HG03097 (cell line): ENCODE results near the gene AGAP1.

Experiments used
- ATAC-seq: cut with Tn5 transposase; IDR thresholded peaks from one replicate; pipeline ENCODE4 v1.9.1; 2021; ENCODE audit not compliant: unreplicated experiment, low FRiP score

AGAP1 gene

DNA sequence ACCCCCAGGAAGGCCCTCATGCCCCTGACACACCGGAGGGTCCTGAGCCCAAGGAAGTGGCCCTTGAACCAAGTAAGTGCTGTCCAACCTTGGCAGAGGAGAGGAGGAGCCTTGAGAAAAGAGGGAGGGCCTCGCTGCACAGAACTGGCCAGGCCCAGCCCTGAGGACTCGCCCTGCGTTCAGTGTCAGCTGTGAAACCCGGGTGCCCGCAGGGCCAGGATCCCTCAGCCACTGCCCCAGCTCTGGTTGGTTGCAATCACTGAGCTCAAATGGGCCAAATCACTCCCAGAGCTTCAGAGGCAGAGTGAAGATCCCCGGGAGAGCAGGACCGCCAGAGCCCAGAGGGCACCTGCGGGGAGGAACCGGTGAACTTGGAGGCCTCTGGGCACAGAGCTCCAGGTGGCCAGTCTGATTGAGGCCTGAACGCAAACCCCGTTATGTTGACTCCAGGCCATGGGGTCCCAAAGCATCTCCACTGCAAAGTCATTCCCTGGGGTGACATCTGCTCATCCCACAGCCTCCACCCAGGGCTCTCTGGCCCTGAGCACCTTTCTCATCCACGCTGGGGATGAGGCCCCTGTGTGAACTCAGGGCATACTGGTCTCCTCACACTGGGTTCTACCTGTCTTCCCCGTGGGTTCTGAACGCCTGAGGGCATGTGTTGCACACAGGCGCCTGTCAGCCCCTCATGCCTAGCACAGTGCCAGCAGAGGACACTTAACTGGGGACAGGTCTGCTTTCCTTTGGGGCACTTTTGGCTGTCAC, 662.4 kb downstream of the AGAP1 start:
- no peak for ATAC-seq

DNA sequence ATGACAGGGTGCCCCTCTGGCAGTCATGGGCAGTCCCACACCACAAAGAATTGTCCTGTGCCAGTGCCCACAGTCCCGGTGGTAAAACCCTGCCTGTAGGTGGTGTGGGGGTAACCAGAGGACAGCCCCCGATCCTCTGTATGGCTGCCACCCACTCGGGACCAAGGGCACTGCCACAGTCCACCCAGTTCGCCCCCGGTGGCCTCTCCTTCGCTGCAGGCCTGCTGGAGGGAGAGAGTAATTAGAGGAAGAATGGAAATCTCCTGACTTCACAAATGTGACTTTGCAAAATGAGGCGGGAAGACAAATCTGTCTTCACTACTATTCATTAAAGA, 663.0 kb downstream of the AGAP1 start:
- ATAC-seq = no peak

DNA sequence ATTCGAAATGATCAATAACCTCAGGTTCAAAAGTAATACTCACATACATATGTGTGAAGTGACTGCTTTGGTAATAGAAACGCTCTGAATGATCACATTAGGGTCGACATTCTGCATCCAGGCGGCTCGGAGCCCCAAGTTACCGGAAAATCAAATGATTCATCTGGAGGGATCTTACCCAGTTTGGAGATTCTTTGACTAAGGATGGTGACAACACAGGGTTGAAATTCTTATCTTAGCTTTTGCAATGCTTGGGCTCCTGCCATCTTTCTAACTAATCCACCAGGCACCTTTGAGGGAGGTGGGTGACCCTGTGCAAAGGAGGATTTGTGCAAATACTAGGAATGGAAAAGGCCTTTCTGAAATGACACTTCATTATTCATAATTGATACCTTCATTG, 663.5 kb downstream of the AGAP1 start:
- ATAC-seq = no peak

DNA sequence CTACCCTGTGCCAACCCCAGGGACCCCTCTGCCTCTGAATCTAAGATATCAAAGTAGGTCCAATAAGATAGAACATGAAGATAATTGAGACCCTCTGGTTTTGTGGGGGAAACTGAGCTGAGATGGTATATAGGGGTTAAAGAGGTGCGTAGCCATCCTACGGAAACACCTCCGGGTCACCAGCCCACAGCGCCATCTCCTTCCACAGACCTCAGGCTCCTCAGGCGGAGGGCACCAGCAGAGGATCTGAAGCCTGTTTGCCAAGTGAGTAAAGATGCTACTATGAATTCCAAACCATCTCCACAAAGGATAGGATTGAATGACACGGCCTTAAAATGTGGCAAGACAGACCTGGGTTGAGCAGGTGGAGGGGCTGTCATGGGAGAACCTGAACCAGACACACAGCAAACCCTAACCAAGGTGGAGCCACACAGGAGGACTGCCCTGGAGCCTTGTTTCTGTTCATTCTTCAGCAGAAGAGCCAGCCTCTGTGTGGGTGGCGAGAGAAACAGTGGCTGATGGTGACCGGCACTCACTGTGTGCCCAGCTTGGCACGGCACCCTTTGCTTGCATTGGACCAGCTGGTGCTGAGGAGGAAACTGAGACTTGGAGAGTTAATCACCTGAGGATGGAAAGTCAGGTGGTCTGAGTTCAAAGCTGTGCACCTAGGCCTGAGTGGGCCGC, 664.1 kb downstream of the AGAP1 start:
- ATAC-seq = no peak

DNA sequence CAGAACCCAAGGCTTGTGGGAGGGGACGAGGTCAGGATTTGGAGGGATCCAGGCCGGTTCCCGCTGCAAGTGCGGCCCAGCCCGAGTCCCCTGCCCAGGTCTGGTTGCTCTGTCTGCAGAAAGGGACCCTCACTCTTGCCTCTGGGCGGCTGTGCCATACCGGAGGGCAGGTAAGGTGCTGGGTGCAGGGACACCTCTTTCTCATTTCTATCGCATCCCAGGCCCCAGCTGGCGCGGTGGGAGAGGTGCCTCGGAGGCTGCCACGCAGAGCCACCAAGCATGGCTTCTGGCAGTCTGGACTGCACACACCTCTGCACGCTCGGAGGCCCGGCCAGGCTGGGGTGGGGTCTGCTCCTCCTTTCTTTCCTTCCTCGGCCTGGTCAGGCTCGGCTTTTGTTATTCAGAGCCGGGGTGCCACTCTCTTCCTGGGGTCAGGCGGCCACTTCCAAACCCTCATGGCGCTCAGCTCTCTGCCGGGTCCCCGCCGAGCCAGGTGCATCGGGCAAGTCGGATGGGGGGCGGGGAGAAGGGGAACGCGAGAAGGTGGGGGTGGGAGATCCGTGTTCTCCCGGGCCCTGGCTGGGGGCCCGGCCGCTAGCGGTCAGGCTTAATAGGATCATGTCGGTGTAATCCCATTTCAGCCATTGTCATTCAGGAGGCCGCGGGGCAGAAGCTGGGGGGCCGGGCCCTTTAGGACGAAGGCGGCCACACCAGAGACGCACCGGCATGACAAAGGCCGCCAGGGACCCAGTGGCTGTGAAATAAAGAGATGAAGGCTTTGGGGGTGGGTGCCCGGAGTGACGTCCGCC, 665.3 kb downstream of the AGAP1 start:
- ATAC-seq = no peak

DNA sequence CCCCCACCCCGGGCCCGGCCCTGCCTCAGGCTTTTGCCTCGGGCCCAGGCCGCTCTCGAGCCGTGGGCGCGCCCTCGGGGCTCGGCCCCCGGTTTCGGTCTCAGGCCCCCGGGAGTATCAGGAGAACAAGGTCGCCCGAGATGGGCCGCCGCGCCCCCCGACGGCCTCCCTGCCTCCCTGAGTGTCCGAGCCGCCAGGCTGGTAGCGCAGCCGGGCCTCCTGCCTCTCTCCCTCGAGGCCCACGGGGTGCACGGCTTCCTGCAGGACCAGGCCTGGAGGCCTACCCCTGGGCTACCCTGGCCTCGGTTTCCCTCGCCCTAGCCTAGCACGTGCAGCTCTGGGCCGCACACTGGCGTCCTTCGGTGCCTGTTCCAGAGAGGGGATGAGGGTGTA, 665.9 kb downstream of the AGAP1 start:
- ATAC-seq = no peak

DNA sequence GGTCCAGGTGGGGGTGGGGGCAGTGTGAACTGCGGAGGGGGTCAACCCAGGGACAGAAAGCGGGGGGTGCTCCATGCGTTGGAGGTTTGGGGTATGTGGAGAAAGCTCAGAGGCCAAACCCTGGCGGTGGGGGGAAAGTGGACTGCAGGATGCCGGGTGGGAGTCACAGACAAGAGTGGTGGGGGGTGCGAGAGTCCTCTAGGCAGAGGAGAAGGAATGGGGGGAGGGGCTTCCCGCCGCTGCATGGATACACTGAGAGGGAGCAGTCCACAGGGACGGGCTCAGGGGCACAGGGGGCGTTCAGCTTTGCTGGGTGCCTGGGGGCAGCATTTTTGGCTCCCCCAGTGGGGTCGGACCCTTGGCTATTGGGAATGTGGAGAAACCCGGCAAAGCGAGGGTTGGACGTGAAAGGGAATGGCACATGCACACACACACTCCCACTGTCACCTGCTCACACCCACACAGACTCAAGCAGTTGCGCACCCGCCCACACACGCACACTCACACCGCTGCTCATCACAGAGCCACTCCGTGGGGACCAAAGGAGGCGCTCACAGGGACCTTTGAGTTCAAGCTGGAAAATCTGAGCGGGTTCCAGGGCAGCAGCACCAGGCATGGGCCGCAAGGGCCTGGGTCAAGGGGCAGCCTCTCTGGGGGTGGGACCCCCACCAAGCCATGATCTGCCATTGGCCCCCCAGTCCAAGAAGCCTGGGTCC, 666.7 kb downstream of the AGAP1 start:
- no peak for ATAC-seq

DNA sequence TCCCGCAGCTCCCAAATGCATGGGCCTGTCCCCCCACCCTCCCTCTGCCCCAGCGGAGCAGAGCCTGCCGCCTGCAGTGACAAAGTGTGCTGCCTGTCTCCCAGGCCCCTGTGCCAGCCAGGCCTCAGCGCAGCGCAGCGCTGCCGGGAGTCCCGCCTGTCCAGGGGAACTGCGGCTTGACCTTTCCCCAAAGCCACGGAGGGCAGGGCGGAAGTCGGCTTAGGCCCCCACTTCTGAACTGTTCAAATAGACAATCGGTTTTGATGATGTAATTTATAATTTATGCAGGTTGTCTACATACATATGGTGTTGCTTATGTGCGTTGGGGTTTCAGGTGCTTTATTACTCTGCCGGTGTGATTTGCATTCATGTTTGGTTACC, 667.2 kb downstream of the AGAP1 start:
- ATAC-seq = no peak

DNA sequence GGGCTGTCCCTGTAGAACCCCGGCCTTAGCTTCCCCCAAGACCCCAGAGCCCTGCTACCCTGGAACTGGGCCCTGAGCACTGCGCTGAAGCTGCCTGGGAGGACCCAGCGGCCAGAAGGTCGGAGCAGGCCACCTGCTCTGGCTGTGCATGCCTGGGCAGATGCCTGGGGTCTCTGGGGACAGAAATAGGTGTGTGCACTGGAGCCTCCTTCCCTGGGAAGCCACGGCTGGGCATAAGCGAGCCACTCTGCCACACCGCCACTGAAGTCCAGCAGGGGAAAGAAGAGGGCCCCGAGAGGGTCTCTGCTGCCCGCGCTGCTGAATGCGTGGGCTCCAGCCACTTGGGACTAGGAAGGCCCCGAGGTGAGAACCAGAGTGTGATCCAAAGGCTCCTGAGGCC, 667.7 kb downstream of the AGAP1 start:
- ATAC-seq = no peak

DNA sequence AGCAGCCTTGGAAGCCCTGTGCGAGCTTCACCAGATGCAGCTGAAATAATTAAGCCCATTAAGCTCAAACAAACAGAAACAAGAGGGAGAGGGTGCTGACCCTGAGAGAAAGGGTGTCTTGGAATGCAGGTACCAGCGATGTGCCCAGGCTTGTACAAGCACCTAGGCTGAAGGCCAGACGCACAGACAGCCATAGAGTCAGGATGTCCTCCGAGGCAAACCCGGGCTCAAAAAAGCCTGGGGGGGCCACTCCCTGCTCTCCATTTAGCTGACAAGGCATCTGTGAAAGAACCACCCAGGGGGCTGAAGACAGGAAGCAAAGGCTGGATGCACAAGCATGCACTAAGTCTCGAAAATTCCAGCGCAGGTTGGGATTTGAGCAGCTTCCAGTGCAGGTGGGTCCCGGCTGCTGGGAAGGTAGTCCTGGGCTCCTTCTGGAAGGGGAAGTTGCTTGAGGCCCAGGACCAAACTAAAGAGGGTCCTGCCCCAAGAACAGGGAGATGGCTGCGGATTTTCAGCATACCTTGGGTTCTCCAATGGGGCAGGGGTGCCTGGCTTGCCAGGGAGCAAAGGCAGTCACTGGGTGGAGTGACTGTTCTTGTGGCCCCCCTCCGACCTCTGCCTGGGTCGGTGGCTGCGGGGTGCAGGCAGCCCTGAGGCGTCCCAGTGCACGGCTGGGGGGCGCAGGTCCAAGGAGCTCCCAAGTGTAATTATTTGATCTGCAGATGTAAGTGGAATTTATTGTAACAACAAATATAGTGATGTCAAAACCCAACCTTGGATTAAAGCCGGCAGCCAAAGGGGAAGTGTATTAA, 668.4 kb downstream of the AGAP1 start:
- ATAC-seq = no peak

DNA sequence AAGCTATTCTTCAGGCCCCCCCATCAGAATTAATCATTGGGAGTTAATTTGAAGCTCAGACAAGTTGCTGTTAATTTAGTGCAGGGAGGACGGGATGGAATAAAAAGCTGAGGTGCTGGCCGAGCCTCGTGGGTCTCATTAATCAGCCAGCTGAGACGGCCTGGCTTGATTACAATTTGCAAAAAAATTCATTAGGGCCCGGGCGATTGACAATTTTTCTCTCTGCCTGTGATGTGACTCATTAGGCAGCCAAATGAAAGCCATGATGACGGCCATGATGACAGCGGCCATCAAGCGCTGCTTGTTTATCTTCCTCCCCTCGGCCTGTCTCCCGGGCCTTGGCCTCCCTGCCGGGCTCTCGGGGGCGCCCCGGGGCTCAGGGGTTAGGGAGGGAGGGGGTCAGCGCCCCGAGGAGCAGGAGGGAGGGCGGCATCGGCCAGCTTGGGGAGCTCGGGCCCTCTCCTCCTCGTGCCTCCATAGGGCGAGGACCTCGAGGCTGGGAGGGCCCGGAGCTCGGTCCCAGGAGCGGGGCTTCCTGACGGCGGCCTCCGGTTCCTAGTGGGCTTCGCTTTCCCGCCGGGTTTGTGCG, 669.1 kb downstream of the AGAP1 start:
- ATAC-seq = no peak

DNA sequence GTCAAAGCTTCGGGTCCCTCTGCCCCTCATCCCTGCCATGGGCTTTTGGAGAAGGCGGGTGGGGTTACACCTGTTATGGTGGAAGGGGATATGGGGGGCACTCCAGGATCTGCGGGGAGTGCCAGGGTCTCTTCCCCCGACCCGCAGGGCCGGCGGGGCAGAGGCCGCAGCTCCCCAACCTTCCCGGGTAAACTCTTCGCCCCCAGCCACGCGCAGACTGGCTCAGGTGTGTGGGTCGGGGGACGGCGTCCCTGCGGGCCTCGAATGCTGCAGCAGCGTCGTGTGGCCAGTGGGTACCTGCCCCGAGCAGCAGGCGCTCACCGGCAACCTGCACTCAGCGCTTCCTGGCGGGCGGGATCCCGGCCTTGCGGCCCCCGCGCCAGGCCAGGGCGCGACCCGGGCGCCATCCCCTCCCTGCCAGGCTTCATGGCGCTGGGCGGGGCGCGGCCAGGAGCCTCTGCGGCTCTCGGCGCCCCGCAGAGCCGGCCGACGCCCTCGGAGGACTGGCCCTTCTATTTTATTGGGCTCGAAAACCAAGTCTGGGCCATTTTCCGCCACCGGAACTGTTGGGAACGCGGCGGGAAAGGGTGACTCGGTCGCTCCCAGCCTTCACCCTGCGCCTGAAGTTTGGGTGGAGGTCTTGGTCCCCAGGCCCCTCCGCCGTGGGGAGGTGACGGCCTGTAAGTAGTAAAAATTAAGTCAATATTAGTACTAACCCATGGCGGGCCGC, 669.8 kb downstream of the AGAP1 start:
- no peak for ATAC-seq

DNA sequence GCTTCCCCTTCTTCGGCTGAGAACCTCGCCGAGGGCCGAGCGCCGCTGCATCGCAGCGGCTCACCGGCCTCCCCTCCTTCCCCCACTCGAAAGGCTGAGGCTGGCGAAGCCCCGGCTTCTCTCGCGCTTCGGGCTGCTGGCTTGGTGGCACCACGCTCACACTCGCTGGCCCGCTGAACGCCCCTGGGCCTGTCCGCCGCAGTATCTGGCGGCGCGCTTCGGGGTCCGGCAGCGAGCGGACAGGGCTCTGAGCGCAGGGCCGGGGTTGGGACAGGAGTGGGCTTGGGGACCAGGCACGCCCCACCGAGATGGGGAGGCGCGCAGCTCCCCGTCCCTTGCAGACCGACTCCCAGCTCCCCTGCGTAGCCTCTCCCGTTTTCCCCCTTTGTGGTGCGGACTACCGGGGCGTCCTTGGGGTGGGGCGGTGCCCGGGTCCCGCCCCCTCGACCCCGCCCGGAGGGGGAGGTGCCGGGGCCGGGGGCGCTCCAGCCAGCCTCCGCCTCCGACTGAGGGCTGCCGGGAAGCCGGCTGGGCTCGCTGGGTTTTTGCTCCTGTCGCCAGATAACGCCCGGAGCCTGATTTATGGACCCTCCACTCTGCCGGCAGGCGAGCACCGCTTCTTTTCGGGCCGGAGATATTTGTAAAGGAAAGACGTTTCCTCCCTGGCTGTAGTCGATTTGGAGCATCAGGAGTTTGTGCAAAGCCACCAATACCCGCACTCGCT, 670.5 kb downstream of the AGAP1 start:
- no peak for ATAC-seq

DNA sequence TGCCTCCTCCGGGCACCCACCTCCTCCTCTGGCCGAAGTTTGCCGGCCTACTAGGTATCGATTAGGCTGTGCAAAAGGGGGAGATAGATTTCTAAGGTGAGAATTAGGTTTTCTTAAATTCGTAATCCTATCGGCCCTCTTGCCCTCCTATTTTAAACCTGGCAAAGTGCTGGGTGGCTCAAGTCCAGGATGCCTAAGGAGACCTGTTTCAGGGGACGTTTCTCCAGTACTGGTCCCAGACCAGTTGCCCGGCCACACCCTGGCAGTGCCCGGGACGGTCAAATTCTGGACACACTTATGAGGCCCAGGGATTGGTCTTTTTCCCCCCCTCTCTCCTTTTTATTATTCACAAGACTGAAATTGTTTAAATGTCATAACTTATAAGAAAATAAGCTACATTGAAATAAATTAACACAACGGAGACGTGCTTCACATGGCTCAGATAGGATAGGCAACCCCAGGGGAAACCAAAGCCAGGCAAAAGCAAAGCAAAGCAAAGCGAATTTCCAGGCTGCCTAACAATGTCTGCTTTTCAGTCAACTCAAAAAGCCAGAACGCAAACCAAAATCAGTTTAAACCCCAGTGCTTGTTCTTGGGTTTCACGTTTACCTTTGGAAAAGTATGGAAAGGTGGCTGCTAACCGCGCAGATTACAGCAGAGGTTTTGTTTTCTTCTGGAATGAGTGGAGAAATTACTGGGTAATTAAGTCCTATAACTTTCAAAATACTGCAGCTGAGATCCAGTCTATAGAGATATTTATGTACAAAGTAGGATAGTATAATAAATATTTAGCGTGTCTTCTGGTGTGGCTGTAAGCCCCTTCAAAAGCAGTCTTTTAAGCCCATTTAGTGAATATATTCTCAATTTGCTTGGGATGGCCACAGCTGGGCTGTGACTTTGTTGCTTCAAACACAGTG, 671.3 kb downstream of the AGAP1 start:
- ATAC-seq = no peak

DNA sequence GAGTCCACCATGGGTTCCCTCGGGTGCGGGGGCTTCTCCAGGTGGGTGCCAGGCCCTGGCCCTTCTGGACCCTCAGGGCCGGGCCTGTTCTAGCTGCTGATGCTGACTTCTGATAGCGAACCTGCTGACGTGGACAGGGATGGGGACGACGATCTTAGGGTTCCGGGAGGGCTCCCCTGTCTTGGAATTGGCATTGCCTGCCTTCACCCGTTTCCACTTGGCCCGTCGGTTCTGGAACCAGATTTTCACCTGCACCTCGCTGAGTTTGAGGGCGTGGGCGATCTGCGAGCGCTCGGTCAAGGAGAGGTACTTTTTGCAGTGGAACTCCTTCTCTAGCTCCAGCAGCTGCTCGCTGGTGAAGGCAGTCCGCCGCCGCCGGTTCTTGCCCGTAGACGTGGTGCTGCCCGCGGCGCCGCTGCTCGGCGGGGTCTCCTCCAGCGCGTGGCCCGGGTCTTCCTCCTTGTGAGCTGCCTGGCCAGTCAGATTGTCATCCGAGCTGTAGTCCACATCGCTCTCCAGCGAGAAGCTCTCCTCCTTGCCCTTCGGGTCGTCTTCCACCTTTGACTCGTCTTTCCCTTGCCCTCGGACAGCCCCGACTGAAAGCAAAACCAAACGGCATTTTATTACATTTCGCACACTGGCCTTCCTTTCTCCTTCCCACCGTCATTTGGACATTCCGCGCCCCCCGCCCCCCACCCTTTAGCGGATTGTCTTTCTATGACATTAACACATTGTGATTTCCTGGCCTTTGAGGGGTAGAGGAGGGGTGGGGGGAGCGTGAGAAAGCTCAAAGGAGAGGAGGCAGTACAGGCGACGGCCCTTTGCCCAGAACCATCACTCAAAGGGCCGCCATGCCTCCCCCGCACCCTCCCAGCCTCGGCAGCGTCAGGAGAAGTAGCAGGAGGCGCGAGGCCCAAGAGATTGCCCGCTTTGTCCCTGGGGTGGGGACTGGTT, 672.3 kb downstream of the AGAP1 start:
- ATAC-seq = no peak

DNA sequence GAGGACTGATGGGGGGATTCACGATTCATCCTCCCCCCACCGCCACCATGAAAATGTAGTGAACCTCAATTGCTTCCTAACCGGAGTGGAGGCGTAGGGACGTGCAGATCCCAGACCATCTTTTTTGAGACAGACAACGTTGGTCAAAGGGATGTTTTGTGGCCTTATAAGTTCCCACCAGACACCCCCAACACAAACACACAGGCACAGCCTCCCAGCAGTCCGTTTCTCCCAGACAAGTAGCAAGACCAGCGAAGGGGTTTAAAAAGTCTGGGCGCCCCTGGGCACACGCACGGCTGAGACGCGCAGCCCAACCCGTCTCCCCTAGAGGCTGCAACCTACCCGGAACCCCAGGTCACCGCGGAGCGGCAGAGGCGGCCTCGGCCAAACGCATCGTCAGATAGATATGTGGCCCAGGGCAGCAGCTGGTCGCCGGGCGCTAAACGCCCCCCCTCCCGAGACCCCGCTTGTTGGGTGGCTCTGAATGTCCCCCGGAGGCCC, 673.0 kb downstream of the AGAP1 start:
- ATAC-seq = no peak
